ENCODE measurements around the gene LST1.

Gene LST1

DNA sequence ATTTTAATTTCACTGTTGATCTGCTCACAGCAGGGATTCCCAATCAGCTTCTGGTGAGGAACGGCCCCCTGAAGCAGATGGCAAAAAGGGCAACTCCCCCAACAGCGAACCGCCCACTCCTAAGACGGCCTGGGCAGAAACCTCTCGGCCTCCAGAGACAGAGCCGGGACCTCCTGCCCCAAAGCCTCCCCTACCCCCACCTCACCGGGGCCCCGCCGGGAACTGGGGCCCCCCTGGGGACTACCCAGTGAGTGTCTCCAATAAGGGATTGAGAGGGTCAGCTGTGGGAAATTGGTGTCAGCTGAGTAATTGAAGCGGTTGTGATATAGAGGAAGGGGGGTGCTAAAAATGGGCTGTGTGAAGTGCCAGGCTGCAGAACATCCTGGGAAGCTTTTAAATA lies 40.9 kb downstream of the LST1 start:
- TF ChIP-seq, protein P1, sequence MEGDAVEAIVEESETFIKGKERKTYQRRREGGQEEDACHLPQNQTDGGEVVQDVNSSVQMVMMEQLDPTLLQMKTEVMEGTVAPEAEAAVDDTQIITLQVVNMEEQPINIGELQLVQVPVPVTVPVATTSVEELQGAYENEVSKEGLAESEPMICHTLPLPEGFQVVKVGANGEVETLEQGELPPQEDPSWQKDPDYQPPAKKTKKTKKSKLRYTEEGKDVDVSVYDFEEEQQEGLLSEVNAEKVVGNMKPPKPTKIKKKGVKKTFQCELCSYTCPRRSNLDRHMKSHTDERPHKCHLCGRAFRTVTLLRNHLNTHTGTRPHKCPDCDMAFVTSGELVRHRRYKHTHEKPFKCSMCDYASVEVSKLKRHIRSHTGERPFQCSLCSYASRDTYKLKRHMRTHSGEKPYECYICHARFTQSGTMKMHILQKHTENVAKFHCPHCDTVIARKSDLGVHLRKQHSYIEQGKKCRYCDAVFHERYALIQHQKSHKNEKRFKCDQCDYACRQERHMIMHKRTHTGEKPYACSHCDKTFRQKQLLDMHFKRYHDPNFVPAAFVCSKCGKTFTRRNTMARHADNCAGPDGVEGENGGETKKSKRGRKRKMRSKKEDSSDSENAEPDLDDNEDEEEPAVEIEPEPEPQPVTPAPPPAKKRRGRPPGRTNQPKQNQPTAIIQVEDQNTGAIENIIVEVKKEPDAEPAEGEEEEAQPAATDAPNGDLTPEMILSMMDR (IDR thresholded peaks at IDR 0.05; ENCODE audit: low read depth, low read length) = no peak
- in situ Hi-C loops (cut with HindIII; ENCODE audit: low sequenced_read_pairs) = no loop called here
- DNase-seq (ENCODE audit: low read depth, low spot score) = no peak
- no peak overlapping the region for H3K4me3 ChIP-seq (ENCODE audit: low read depth, low read length)

DNA sequence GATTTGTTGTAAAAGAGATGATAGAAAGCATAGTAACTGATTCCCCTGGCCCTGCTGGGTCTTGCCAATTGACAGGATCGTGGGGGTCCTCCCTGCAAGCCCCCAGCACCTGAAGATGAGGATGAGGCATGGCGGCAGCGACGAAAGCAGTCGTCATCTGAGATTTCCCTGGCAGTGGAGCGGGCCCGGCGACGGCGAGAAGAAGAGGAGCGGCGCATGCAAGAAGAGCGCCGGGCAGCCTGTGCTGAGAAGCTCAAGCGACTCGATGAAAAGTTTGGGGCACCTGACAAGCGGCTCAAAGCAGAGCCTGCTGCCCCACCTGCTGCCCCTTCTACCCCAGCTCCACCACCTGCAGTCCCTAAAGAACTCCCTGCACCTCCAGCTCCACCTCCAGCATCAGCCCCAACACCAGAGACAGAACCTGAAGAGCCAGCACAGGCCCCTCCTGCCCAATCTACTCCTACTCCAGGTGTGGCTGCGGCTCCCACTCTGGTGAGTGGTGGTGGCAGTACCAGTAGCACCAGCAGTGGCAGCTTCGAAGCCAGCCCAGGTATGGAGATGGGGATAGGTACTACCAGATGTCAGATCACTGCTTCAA lies 41.7 kb downstream of the LST1 start:
- DNase-seq (ENCODE audit: low read depth, low spot score) = no peak
- no peak overlapping the region for H3K4me3 ChIP-seq (ENCODE audit: low read depth, low read length)
- TF ChIP-seq, protein P1 (IDR thresholded peaks at IDR 0.05; ENCODE audit: low read depth, low read length) = no peak
- in situ Hi-C loops (cut with HindIII; ENCODE audit: low sequenced_read_pairs) = no loop called here

DNA sequence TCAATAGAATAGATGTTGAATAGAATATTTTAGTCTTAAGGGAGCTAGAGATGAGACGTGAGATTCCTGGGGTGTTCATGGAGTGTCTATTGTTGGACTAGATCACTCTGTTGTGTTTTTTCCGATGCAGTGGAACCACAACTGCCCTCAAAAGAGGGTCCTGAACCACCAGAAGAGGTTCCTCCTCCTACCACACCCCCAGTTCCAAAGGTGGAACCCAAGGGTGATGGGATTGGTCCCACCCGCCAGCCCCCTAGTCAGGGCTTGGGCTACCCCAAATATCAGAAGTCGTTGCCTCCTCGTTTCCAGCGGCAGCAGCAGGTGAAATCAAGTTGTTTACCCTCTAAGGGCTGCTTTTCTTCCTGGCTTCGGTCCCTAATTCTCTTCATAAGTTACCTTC lies 42.9 kb downstream of the LST1 start:
- no peak for DNase-seq (ENCODE audit: low read depth, low spot score)
- no peak overlapping the region for H3K4me3 ChIP-seq (ENCODE audit: low read depth, low read length)
- TF ChIP-seq, protein P1 (IDR thresholded peaks at IDR 0.05; ENCODE audit: low read depth, low read length) = no peak
- in situ Hi-C loops (cut with HindIII; ENCODE audit: low sequenced_read_pairs) = no loop called here

DNA sequence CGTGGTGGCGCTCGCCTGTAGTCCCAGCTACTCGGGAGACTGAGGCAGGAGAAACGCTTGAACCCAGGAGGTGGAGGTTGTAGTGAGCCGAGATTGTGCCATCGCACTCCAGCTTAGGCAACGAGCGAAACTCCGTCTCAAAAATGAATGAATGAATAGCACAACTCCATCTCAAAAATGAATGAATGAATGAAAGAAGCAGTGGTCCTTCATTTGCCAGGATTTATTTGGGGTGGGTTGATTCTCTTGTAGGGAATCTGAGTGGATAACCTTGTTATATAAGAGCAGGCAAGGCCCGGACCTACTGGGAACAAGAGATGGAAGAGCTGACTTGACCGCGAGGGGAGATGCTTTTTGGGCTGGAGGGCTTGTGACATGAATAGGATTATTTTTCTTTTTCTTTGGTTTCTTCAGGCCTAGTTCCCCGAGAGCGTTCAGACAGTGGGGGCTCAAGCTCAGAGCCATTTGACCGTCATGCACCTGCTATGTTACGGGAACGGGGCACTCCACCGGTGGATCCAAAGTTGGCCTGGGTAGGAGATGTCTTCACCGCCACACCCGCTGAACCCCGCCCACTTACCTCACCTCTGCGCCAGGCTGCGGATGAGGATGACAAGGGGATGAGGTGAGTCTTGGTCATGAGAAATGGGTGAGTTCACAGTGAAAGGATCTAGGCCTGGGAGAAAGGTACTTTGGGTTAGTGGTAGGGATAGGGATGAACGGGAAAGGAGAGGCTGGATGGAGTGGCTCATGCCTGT lies 44.3 kb downstream of the LST1 start:
- no peak overlapping the region for H3K4me3 ChIP-seq (ENCODE audit: low read depth, low read length)
- TF ChIP-seq, protein P1 (IDR thresholded peaks at IDR 0.05; ENCODE audit: low read depth, low read length) = no peak
- in situ Hi-C loops (cut with HindIII; ENCODE audit: low sequenced_read_pairs) = no loop called here
- DNase-seq (ENCODE audit: low read depth, low spot score) = no peak

DNA sequence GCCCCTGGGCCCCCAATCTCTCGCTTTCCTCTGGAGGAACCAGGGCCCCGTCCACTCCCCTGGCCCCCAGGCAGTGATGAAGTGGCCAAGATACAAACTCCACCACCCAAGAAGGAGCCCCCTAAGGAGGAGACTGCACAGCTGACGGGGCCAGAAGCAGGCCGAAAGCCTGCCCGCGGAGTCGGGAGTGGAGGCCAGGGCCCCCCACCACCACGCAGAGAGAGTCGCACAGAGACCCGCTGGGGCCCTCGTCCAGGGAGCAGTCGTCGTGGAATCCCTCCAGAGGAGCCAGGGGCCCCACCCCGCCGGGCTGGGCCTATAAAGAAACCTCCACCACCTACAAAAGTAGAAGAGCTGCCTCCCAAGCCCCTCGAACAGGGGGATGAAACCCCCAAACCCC lies 45.1 kb downstream of the LST1 start:
- TF ChIP-seq, protein P1 (IDR thresholded peaks at IDR 0.05; ENCODE audit: low read depth, low read length) = no peak
- DNase-seq (ENCODE audit: low read depth, low spot score) = no peak
- no peak overlapping the region for H3K4me3 ChIP-seq (ENCODE audit: low read depth, low read length)
- in situ Hi-C loops (cut with HindIII; ENCODE audit: low sequenced_read_pairs) = no loop called here

DNA sequence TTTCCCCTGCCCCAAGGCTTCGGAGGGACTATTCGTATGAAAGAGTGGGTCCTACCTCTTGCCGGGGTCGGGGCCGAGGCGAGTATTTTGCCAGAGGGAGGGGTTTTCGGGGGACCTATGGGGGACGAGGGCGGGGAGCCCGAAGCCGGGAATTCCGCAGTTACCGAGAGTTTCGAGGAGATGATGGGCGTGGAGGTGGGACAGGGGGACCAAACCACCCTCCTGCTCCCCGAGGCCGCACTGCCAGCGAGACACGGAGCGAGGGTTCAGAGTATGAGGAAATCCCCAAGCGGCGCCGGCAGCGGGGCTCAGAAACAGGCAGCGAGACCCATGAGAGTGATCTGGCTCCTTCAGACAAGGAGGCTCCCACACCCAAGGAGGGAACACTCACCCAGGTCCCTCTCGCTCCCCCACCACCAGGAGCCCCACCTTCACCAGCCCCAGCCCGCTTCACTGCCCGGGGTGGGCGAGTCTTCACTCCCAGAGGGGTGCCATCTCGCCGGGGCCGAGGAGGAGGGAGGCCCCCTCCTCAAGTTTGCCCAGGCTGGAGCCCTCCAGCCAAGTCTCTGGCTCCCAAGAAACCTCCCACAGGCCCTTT lies 45.7 kb downstream of the LST1 start:
- TF ChIP-seq, protein P1 (IDR thresholded peaks at IDR 0.05; ENCODE audit: low read depth, low read length) = no peak
- no peak overlapping the region for H3K4me3 ChIP-seq (ENCODE audit: low read depth, low read length)
- no peak for DNase-seq (ENCODE audit: low read depth, low spot score)
- in situ Hi-C loops (cut with HindIII; ENCODE audit: low sequenced_read_pairs) = no loop called here
